HCT116 (cell line): ENCODE results near the gene OCSTAMP.

Source experiments
- CEBPB ChIP-seq: IDR thresholded peaks from 2 replicates; pipeline ENCODE4 v1.6.1; 2012; ENCODE audit warnings: low read depth
- CTCF ChIP-seq, 3 experiments: fragments of 200-600 bp in 1 of 3; sonication (generic) in 1 of 3; IDR thresholded peaks in 2 of 3; conservative IDR thresholded peaks in 1 of 3; 2 replicates each; pipeline ENCODE4 v1.5.1; 2012 to 2017; ENCODE audit warnings: low read depth in 2 of 3, low read length in 2 of 3, antibody characterized with exemption in 1 of 3, borderline replicate concordance in 1 of 3, control low read depth in 1 of 3, mild to moderate bottlenecking in 1 of 3, mixed read lengths in 1 of 3, mixed run types in 1 of 3, moderate library complexity in 1 of 3; ENCODE audit not compliant: insufficient read depth in 1 of 3
- EZH2 ChIP-seq: fragments of 200-600 bp; sonication (generic); IDR thresholded peaks from 2 replicates; pipeline ENCODE4 v1.6.1; 2017; ENCODE audit warnings: antibody characterized with exemption, mixed run types
- SP1 ChIP-seq: IDR thresholded peaks from 2 replicates; pipeline ENCODE4 v1.6.1; 2012; ENCODE audit warnings: low read depth
- TF ChIP-seq, protein P1 (sequence below): IDR thresholded peaks from 2 replicates; pipeline ENCODE4 v1.6.1; 2012

DNA sequence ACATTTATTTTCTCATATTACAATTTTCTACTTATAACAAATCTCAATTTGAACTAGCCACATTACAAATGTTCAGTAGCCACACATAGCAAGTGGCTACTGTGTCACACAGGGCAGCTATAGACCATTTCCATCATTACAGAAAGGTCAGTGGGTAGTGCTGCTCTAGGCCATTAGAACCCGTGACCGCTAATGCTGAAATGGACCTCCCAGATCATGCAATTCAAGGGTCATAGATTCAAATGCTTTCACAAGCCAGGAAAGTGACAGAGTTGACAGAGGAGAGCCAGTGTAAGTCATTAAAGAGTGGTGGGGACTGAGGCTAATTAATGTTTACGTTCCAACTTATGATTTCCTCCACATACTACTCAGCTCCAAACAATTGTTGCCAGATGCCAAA lies 3.5 kb upstream of the OCSTAMP start:
- no peak for TF ChIP-seq CTCF (IDR thresholded peaks at IDR 0.05 in 2 of 3, conservative IDR thresholded peaks at IDR 0.05 in 1 of 3; ENCODE audit: borderline replicate concordance in 1 of 3, insufficient read depth in 1 of 3, low read depth in 2 of 3, low read length in 2 of 3)
- no peak for TF ChIP-seq SP1
- TF ChIP-seq, protein P1, sequence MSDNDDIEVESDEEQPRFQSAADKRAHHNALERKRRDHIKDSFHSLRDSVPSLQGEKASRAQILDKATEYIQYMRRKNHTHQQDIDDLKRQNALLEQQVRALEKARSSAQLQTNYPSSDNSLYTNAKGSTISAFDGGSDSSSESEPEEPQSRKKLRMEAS, result no peak
- no peak for TF ChIP-seq CEBPB
- no peak for TF ChIP-seq EZH2
